Measurements from ENCODE around the gene KRTAP9-4.
"Not testable (repeated sequence)": the region's sequence is repeated elsewhere in the genome, so short reads cannot be mapped to it uniquely, and the experiment has no call there.

Gene KRTAP9-4

DNA sequence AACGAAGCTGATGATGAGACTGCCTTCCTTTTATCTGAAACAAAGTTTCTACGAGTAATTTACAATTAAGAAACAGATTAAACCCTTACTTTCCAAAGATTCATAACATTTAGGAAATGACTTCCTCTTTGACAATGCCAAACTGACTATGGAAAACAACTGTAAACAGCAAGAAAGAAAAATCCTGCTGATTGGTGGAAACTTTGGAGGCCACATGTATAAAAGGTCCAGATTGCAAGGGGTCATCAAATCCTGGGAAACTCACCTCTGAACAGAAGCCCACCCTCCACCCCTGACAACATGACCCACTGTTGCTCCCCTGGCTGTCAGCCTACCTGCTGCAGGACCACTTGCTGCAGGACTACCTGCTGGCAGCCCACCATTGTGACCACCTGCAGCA lies 15.6 kb downstream of the KRTAP9-4 start, which contains the start of gene KRTAP9-6:
KRTAP9-6 (plus strand) TSS at position 301 of the 400 bp plus-strand sequence; CDS start at position 301, 0 bp downstream.
- no peak for DNase-seq

DNA sequence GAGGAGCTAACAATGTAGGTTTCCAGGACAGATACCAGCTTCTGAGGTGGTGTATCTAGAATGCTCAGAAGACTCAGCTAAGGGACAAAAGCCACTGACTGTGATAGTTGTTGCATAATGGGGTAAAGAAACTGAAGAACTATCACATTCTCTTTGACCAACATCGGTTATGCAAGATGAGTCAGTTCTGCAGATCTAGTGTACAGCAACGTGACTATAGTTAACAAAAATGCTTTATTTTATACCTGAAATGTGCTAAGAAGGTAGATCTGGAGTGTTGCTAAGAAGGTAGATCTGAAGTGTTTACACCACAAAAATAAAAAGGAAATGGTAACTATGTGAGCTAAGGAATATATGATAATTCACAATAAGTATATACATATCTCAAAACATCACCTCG lies 18.2 kb downstream of the KRTAP9-4 start:
- no peak for DNase-seq

DNA sequence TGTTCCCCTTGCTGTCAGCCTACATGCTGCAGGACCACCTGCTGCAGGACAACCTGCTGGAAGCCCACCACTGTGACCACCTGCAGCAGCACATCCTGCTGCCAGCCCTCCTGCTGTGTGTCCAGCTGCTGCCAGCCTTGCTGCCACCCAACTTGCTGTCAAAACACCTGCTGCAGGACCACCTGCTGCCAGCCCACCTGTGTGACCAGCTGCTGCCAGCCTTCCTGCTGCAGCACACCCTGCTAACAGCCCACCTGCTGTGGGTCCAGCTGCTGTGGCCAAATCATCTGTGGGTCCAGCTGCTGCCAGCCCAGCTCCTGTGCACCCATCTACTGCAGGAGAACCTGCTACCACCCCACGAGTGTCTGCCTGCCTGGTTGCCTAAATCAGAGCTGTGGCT lies 21.8 kb downstream of the KRTAP9-4 start:
- DNase-seq: not testable (repeated sequence)

DNA sequence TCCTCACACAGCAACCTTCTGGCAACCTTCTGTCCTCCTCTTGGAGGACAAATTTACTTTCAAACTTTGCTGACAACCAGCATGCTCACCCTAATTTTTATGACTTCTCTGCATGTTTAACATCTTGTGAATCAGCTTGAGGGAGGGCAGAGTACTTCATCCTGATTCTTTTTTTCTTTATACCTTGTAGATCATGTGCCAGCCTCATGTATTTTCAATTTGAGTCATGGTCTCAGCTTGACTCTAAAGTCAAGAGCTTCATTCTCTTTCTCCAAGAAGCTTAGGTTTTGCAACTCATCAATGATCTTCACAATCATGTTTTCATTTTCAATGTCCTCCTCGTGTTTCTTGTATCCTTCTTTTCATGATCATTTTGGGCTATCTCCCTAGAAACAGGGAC lies 22.4 kb downstream of the KRTAP9-4 start:
- DNase-seq: no peak

DNA sequence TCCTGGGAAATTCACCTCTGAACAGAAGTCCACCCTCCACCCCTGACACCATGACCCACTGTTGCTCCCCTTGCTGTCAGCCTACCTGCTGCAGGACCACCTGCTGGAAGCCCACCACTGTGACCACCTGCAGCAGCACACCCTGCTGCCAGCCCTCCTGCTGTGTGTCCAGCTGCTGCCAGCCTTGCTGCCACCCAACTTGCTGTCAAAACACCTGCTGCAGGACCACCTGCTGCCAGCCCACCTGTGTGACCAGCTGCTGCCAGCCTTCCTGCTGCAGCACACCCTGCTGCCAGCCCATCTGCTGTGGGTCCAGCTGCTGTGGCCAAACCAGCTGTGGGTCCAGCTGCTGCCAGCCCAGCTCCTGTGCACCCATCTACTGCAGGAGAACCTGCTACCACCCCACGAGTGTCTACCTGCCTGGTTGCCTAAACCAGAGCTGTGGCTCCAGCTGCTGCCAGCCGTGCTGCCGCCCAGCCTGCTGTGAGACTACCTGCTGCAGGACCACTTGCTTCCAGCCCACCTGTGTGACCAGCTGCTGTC lies 26.2 kb downstream of the KRTAP9-4 start, which contains the start of gene KRTAP9-7:
KRTAP9-7 (plus strand) TSS at position 51 of the 543 bp plus-strand sequence; CDS start at position 51, 0 bp downstream.
- DNase-seq: not testable (repeated sequence)

DNA sequence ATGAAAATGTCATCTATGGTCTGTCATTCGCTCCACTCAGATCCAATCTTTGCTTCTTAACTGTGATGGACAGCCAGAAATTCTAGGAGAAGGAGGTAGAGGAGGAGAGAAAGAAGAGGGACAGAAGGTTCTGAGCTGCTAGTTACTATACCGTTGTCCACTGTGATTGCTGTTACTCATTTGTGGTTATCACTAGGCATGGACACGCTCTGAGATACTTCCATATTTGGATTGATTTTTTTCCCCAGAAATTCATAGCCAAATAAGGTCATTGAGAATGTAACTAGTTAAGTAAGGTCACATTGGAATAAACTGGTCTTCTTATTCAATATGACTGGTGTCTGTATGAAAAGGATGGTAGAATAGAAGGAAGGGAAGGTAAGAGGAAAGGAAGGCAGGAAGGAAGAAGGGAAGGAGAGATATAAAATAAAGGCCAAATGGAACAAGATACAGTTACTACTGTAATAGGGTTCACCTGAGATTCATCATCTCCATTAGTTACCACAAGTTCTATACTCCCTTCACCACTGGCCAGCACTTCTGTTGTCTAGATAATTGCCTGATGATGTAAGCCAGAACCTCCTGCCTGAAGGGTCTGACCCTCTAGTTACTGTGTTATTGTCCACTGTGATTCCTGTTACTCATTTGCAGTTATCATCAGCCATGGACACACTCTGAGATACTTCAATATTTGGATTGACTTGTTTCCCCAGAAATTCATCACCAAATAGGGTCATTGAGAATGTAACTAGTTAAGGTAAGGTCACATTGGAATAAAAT lies 28.9 kb downstream of the KRTAP9-4 start:
- no peak for DNase-seq

DNA sequence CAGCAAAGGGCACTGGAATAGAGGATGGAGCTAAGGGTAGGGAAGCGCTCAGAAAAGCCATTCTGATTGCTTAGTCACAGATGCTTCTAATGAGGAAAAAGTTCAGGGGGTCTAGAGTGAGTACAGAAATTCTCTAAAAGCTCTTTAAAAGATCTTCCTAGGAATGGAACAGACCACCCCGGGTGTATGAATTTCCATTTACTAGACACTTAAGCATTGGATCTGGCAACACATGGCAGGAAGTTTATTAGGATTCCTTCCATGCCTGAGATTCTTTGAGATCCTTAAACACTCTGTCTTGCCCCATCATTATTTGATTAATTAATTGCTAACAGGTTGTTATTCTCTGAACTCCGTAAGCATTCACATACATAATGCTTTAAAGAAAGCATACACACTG lies 34.6 kb downstream of the KRTAP9-4 start:
- DNase-seq: no peak

DNA sequence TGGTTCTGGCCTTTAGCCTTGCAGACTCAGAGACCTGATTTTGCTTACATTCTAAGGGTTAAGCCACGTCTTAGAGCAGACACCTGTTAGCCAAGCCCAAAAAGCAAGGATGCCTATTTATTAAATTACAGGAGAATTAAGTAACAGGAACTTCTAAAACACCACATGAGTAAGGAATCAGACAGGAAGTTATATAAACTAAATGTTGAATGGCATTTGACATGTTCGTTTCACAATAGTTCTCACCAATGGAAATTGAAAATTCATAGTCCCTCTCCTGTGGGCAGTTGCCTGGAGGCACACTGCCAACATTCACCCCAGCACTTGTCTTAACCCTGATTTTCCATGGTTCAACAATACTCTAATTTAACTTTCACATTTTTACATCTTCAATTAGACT lies 35.1 kb downstream of the KRTAP9-4 start:
- no peak for DNase-seq

DNA sequence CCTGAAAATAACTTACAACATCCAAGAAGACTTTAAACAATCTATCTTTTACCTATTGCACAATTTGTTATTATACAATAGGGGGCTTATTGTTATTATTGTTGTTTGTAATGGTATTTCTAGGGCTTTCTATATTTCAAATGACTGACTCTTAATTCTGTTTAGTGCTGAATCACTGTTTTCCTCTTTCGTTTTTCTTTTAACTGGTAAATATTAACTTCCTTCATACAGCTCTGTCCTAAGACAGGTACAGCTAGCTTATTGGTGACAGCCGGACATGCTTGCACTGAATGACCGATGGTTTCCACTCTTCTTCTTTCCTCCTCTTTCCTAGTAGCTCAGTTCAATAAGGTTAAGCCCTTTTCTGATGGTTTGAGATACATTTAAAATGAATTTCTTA lies 37.6 kb downstream of the KRTAP9-4 start:
- DNase-seq: no peak

DNA sequence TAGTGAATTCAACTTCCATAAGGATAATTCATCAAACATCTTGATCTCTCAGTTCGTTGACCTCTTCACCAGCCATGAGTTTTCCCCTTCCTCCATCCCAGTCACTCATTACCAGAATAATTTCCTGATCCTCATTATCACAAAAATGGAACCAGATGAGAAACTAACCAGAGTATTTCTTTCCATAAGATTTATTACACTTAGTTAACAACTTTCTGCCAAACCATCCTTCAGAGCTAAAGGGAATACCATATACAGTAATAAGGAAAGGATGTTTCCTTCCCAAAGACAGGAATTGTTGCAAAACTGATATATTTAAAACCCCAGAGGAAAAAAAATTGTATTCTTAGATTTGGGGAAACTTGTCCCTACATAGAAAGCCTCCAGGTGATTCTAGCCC lies 44.5 kb downstream of the KRTAP9-4 start:
- DNase-seq: no peak

DNA sequence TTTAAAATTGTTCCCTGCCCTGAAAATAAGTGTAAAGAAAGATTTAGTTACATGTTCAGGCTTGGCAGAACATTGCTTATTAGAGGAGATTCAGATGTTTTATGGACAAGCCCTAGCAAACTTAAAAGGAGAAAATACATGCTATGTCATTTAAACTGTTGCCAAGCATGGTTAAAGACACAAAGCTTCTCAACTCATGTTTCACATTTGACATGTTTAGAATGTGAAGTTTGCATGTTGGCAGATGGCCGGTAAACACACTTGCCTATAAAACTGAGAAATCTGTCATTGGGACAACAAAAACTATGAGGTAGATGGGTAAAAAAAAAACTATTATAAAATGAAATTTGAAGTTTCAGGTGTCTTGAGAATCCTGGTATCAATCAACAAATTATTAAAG lies 47.4 kb downstream of the KRTAP9-4 start:
- no peak for DNase-seq

DNA sequence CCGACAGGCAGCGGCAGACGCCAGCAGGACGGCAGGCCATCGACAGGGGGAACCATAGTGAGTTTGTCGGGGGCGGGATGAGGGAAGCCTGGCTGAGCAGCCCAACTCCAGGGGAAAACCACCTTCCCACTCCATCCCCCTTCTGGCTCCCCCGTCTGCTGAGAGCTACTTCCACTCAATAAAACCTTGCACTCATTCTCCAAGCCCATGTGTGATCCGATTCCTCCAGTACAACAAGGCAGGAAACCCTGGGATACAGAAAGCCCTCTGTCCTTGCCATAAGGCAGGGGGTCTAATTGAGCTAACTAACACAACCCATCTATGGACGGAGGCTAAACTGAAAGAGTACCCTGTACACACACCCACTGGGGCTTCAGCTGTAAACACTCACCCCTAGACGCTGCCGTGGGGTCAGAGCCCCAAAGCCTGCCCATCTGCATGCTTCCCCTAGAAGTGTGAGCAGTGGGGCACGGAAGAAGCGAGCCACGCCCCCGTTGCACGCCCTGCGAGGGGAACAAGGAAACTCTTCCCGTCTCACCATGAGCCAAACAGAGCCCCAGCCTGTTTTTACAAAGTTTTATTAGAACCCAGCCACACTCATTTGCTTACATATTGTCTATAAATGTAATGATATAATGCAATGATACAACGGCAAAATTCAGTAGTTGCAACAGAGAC lies 49.1 kb downstream of the KRTAP9-4 start:
- no peak for DNase-seq

Measured in SW 1271 (cell line).